ENCODE results near the gene RTP1.

RTP1 gene

DNA sequence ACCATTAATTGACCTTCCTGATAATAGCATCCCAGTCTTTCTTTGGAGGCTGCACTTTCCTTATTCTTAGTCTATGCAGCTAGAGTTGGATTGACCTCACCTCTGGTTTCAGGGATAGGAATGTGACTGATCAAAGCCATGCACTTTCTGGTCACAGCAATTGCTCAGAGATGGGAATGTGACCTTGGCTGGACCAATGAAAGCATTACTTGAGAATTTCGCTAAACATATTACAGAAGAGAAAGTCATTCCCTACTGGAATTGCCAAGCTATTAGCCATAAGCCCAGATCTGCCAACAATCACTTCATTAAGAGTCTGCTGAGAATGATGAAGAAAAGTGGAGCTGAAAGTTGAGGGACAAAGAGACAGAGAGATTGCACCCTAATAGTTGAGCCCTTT, 32.7 kb downstream of the RTP1 start:
- TF ChIP-seq CREB1 (IDR thresholded peaks at IDR 0.05; ENCODE audit: low read depth) = no peak

DNA sequence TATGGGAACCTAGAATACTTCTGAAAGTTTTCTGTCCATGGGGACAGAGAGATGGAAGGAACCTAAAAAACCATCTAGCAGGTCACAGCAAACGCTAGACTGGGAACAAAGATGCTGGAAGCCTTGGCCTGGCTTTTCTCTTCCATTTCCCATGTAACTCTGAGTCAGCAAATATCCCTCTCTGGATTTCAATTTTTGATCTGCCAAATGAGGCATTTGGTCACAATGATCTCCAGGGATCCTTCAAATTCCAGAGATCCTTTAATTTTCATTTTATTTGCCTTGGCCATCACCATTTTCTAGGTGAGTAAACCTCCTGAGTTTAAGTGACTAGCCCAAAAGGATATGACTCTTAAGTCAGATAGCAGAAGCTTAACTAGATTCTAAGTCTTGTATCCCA, 39.7 kb downstream of the RTP1 start:
- no peak for TF ChIP-seq NFIC (IDR thresholded peaks at IDR 0.05)
- TF ChIP-seq RAD21 (IDR thresholded peaks at IDR 0.05; ENCODE audit: low read depth) = no peak
- TF ChIP-seq YY1 (IDR thresholded peaks at IDR 0.05; ENCODE audit: low read depth) = no peak
- TF ChIP-seq REST (IDR thresholded peaks at IDR 0.05; ENCODE audit: low read depth) = no peak
- no peak for TF ChIP-seq USF1 (IDR thresholded peaks at IDR 0.05)
- TF ChIP-seq EP300 (IDR thresholded peaks at IDR 0.05; ENCODE audit: borderline replicate concordance) = no peak
- no peak for TF ChIP-seq TEAD4 (IDR thresholded peaks at IDR 0.05)
- TF ChIP-seq TCF12 (IDR thresholded peaks at IDR 0.05; ENCODE audit: low read depth) = no peak
- TF ChIP-seq CEBPB (IDR thresholded peaks at IDR 0.05) = no peak
- no peak for TF ChIP-seq EGR1 (IDR thresholded peaks at IDR 0.05)
- TF ChIP-seq ZBTB7A (IDR thresholded peaks at IDR 0.05; ENCODE audit: low read depth) = no peak
- TF ChIP-seq TAF1 (IDR thresholded peaks at IDR 0.05; ENCODE audit: low read depth) = no peak
- no peak for TF ChIP-seq CREB1 (IDR thresholded peaks at IDR 0.05; ENCODE audit: low read depth)
- TF ChIP-seq MAX (IDR thresholded peaks at IDR 0.05) = no peak

DNA sequence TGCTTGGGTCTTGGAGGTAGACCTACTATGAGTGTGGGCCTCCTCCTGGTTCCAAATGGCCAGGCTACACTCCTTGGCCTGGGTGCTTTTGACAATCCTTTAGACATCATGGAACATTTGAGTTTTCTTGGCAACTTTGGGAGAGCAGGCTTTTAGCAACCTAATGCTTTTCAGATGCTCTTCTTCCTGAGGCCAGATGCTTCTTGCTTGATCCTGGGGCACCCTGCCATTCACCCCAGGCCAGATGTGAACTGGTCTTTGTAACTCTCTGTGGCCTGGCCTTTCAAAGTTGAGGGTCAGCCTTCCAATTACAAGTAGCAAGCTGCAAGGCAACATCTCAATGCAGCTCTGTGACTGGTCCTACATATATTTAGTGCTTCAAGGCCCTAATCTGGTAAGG, 40.5 kb downstream of the RTP1 start:
- TF ChIP-seq EGR1 (IDR thresholded peaks at IDR 0.05) (no peak), EP300 (IDR thresholded peaks at IDR 0.05; ENCODE audit: borderline replicate concordance) (no peak), TCF12 (IDR thresholded peaks at IDR 0.05; ENCODE audit: low read depth) (no peak), YY1 (IDR thresholded peaks at IDR 0.05; ENCODE audit: low read depth) (no peak), NFIC (IDR thresholded peaks at IDR 0.05) (no peak), FOXM1 (IDR thresholded peaks at IDR 0.05; ENCODE audit: borderline replicate concordance, low read depth) (no peak), RAD21 (IDR thresholded peaks at IDR 0.05; ENCODE audit: low read depth) (no peak), CEBPB (IDR thresholded peaks at IDR 0.05) (no peak), TAF1 (IDR thresholded peaks at IDR 0.05; ENCODE audit: low read depth) (no peak), ZBTB7A (IDR thresholded peaks at IDR 0.05; ENCODE audit: low read depth) (no peak), TEAD4 (IDR thresholded peaks at IDR 0.05) (no peak), USF1 (IDR thresholded peaks at IDR 0.05) (no peak), REST (IDR thresholded peaks at IDR 0.05; ENCODE audit: low read depth) (no peak)

GRCh38 chr3:187238239-187238638, 41.0 kb downstream of the RTP1 start:
- TF ChIP-seq TAF1 (IDR thresholded peaks at IDR 0.05; ENCODE audit: low read depth) (no peak), TEAD4 (IDR thresholded peaks at IDR 0.05) (no peak), YY1 (IDR thresholded peaks at IDR 0.05; ENCODE audit: low read depth) (no peak), NFIC (IDR thresholded peaks at IDR 0.05) (no peak), TCF12 (IDR thresholded peaks at IDR 0.05; ENCODE audit: low read depth) (no peak), ZBTB7A (IDR thresholded peaks at IDR 0.05; ENCODE audit: low read depth) (no peak), RAD21 (IDR thresholded peaks at IDR 0.05; ENCODE audit: low read depth) (no peak), MAX (IDR thresholded peaks at IDR 0.05) (no peak), FOXM1 (IDR thresholded peaks at IDR 0.05; ENCODE audit: borderline replicate concordance, low read depth) (no peak), EGR1 (IDR thresholded peaks at IDR 0.05) (no peak), CEBPB (IDR thresholded peaks at IDR 0.05) (no peak), USF1 (IDR thresholded peaks at IDR 0.05) (no peak), EP300 (IDR thresholded peaks at IDR 0.05; ENCODE audit: borderline replicate concordance) (no peak), CREB1 (IDR thresholded peaks at IDR 0.05; ENCODE audit: low read depth) (no peak), REST (IDR thresholded peaks at IDR 0.05; ENCODE audit: low read depth) (no peak)
